Measurements from ENCODE around the gene SDCCAG8.

- TF ChIP-seq GATA3 (IDR thresholded peaks at IDR 0.05; ENCODE audit: low read depth, low read length) (no peak), GATA2 (IDR thresholded peaks at IDR 0.05; ENCODE audit: low read depth, low read length) (no peak)
These were observed 26.3 kb upstream of the SDCCAG8 start for GRCh38 chr1:243229526-243229925.

Measured in SH-SY5Y (cell line).